ENCODE measurements around the gene SOX1. TPM values are rescaled to one million over a fixed set of nuclear protein-coding genes. Genes with fewer than 3 reads are reported as not detected.

The SOX1 gene
- polyA plus RNA-seq, 2 of the 4 experiments (the other 2 are of a cell fraction): not detected

DNA sequence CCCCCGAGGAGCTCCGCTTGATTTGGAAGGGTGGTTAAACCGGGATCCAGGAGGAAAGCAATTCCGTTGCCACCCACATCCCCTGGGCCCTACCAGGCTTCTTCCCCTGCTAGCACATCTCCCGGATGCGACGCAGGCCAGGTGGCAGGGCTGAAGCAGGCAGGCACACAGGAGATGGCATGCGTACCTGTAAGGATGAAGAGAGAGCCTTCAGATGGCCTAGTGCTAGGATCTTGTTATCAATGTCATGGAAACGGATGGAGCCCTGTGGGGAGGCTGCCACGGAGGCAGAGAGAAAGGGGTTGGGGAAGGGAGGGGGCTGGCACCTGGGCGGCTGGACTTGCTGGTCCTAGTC lies 8.5 kb upstream of the SOX1 start:
- no peak for FAIRE-seq

DNA sequence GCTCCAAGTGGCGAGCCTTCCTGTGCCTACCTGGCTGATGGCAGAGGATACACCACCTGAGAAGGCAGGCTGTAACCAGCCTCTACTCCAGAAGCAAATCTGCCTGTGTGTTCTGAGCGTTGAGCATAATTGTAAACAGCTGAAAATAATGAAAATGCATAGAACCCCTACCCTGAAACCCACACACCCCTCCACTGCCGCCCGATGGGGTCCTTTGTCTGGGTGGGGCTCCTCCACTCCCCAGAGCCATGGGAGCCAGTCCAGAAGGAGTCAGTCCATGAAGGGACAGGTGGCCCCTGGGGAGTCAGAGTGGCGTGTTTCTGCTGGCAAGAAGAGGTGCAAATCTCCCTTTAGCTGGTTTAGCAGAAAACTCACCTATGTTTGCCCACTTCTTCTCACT lies 8.0 kb upstream of the SOX1 start:
- no peak for TF ChIP-seq ZFP36 (IDR thresholded peaks at IDR 0.05; ENCODE audit: borderline replicate concordance, partially characterized antibody)
- Histone ChIP-seq H3K4me2 (no peak overlapping the region), H3K4me3 (no peak overlapping the region), H3K27ac (no peak overlapping the region), H3K4me1 (no peaks in the 10 kb centered on the region), H3K9me3 (no peaks in the 10 kb centered on the region)
- FAIRE-seq (no peak), ATAC-seq (no peak), DNase-seq (ENCODE audit: low read depth in 1 of 2, low spot score in 1 of 2) (no peak)
- ChIA-PET CTCF (no interaction called here), POLR2A (no interaction called here)
- WGBS (ENCODE audit: missing lambda C conversion rate): 0% methylated on average over 1 of the region's 5 CpGs

More for the DNA sequence above, 8.5 kb upstream of the SOX1 start:
- CTCF ChIA-PET: no interaction called here
- DNase-seq (ENCODE audit: low read depth in 1 of 2, low spot score in 1 of 2) (no peak), ATAC-seq (no peak)
- Histone ChIP-seq H3K4me3 (no peak overlapping the region), H3K27ac (no peak overlapping the region), H3K4me1 (no peaks in the 10 kb centered on the region), H3K4me2 (no peak overlapping the region), H3K9me3 (no peaks in the 10 kb centered on the region)
- TF ChIP-seq ESRRA (IDR thresholded peaks at IDR 0.05; ENCODE audit: borderline replicate concordance, low read length): no peak
- TF ChIP-seq, protein P1, sequence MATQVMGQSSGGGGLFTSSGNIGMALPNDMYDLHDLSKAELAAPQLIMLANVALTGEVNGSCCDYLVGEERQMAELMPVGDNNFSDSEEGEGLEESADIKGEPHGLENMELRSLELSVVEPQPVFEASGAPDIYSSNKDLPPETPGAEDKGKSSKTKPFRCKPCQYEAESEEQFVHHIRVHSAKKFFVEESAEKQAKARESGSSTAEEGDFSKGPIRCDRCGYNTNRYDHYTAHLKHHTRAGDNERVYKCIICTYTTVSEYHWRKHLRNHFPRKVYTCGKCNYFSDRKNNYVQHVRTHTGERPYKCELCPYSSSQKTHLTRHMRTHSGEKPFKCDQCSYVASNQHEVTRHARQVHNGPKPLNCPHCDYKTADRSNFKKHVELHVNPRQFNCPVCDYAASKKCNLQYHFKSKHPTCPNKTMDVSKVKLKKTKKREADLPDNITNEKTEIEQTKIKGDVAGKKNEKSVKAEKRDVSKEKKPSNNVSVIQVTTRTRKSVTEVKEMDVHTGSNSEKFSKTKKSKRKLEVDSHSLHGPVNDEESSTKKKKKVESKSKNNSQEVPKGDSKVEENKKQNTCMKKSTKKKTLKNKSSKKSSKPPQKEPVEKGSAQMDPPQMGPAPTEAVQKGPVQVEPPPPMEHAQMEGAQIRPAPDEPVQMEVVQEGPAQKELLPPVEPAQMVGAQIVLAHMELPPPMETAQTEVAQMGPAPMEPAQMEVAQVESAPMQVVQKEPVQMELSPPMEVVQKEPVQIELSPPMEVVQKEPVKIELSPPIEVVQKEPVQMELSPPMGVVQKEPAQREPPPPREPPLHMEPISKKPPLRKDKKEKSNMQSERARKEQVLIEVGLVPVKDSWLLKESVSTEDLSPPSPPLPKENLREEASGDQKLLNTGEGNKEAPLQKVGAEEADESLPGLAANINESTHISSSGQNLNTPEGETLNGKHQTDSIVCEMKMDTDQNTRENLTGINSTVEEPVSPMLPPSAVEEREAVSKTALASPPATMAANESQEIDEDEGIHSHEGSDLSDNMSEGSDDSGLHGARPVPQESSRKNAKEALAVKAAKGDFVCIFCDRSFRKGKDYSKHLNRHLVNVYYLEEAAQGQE (IDR thresholded peaks at IDR 0.05): no peak
- POLR2A ChIA-PET: no interaction called here
- WGBS (ENCODE audit: missing lambda C conversion rate): 18% methylated on average over 4 of the region's 11 CpGs

DNA sequence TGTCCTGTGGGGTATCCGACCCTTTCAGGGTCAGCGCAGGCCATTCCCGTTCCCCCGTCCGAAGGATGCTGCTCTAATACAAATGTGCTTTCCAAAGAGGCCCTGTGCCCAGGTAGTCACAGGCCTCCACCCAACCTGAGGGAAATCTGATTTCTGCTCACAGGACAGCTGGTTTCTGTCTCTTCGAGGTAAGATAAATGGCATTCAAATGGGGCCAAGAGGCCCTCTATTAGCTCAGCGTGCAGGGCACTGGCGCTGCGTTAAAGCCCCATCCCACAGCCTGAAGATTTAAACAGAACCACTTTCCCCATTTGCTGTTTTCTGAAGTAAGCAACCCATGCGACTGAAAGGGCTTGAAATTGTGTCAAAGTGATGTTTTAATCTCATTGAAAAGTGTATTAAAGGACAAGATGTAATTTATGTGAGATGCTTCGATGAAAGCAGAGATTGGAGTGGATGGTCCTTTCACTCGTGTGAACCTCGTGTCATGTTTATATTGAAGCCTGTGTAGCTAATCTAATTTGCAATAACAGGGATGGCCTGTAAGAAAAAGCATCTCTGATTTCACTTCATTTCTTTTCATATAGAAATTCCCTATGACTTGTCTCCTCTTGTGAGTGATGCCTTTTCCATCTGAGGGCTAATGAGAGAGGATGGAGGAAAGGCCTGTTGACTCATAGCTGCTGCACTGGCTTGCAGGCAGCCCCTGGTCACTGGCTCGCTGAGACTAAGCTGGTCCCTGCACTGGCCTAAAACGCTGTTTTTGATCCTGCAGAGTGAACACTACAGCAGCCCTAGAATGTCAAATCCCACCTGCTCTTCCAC lies 7.3 kb upstream of the SOX1 start:
- Histone ChIP-seq H3K4me1 (no peaks in the 10 kb centered on the region), H3K9me3 (no peaks in the 10 kb centered on the region), H3K27ac (no peak overlapping the region), H3K4me2 (no peak overlapping the region), H3K4me3 (no peak overlapping the region)
- POLR2A ChIA-PET: no interaction called here
- DNase-seq (ENCODE audit: low read depth in 1 of 2, low spot score in 1 of 2): no peak
- no peak for FAIRE-seq
- 6% methylated on average over 15 of the region's 15 CpGs for WGBS (ENCODE audit: missing lambda C conversion rate)
- TF ChIP-seq, protein P2, sequence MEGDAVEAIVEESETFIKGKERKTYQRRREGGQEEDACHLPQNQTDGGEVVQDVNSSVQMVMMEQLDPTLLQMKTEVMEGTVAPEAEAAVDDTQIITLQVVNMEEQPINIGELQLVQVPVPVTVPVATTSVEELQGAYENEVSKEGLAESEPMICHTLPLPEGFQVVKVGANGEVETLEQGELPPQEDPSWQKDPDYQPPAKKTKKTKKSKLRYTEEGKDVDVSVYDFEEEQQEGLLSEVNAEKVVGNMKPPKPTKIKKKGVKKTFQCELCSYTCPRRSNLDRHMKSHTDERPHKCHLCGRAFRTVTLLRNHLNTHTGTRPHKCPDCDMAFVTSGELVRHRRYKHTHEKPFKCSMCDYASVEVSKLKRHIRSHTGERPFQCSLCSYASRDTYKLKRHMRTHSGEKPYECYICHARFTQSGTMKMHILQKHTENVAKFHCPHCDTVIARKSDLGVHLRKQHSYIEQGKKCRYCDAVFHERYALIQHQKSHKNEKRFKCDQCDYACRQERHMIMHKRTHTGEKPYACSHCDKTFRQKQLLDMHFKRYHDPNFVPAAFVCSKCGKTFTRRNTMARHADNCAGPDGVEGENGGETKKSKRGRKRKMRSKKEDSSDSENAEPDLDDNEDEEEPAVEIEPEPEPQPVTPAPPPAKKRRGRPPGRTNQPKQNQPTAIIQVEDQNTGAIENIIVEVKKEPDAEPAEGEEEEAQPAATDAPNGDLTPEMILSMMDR (IDR thresholded peaks at IDR 0.05): no peak
- TF ChIP-seq ZSCAN20 (CRISPR knock-in tag; IDR thresholded peaks at IDR 0.05) (no peak), MYC (IDR thresholded peaks at IDR 0.05; ENCODE audit: borderline replicate concordance, low read length) (no peak), KDM5A (IDR thresholded peaks at IDR 0.05) (no peak), JUN (IDR thresholded peaks at IDR 0.05) (no peak), RAD21 (conservative IDR thresholded peaks at IDR 0.05 in 1 of 2, IDR thresholded peaks at IDR 0.05 in 1 of 2) (no peak), EHMT2 (IDR thresholded peaks at IDR 0.05; ENCODE audit: low read depth) (no peak), FOSB (CRISPR knock-in tag; IDR thresholded peaks at IDR 0.05) (no peak), SREBF2 (IDR thresholded peaks at IDR 0.05) (no peak), HOXB5 (CRISPR knock-in tag; IDR thresholded peaks at IDR 0.05) (no peak), EHF (CRISPR knock-in tag; IDR thresholded peaks at IDR 0.05) (no peak), RARB (CRISPR knock-in tag; IDR thresholded peaks at IDR 0.05) (no peak)
- TF ChIP-seq, protein P3, sequence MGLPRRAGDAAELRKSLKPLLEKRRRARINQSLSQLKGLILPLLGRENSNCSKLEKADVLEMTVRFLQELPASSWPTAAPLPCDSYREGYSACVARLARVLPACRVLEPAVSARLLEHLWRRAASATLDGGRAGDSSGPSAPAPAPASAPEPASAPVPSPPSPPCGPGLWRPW (IDR thresholded peaks at IDR 0.05): no peak
- TF ChIP-seq, protein P4, sequence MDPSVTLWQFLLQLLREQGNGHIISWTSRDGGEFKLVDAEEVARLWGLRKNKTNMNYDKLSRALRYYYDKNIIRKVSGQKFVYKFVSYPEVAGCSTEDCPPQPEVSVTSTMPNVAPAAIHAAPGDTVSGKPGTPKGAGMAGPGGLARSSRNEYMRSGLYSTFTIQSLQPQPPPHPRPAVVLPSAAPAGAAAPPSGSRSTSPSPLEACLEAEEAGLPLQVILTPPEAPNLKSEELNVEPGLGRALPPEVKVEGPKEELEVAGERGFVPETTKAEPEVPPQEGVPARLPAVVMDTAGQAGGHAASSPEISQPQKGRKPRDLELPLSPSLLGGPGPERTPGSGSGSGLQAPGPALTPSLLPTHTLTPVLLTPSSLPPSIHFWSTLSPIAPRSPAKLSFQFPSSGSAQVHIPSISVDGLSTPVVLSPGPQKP (IDR thresholded peaks at IDR 0.05; ENCODE audit: low read depth, low read length): no peak
- TF ChIP-seq, protein P5, sequence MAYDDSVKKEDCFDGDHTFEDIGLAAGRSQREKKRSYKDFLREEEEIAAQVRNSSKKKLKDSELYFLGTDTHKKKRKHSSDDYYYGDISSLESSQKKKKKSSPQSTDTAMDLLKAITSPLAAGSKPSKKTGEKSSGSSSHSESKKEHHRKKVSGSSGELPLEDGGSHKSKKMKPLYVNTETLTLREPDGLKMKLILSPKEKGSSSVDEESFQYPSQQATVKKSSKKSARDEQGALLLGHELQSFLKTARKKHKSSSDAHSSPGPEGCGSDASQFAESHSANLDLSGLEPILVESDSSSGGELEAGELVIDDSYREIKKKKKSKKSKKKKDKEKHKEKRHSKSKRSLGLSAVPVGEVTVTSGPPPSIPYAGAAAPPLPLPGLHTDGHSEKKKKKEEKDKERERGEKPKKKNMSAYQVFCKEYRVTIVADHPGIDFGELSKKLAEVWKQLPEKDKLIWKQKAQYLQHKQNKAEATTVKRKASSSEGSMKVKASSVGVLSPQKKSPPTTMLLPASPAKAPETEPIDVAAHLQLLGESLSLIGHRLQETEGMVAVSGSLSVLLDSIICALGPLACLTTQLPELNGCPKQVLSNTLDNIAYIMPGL (CRISPR knock-in tag; IDR thresholded peaks at IDR 0.05; ENCODE audit: borderline replicate concordance): no peak
- TF ChIP-seq, protein P6, sequence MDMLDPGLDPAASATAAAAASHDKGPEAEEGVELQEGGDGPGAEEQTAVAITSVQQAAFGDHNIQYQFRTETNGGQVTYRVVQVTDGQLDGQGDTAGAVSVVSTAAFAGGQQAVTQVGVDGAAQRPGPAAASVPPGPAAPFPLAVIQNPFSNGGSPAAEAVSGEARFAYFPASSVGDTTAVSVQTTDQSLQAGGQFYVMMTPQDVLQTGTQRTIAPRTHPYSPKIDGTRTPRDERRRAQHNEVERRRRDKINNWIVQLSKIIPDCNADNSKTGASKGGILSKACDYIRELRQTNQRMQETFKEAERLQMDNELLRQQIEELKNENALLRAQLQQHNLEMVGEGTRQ (IDR thresholded peaks at IDR 0.05): no peak
- CTCF ChIA-PET: no interaction called here
- no peak for ATAC-seq
